Measurements from ENCODE around the gene IKZF3.

DNA sequence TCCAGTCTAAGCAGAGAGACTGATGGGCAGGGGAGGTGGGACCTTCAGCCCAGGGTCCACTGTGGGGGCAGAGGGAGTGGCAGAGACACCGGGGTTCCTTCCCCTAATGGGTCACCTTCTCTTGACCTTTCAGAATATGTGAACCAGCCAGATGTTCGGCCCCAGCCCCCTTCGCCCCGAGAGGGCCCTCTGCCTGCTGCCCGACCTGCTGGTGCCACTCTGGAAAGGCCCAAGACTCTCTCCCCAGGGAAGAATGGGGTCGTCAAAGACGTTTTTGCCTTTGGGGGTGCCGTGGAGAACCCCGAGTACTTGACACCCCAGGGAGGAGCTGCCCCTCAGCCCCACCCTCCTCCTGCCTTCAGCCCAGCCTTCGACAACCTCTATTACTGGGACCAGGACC is 136.6 kb downstream of the IKZF3 start:
- TF ChIP-seq, protein P1, sequence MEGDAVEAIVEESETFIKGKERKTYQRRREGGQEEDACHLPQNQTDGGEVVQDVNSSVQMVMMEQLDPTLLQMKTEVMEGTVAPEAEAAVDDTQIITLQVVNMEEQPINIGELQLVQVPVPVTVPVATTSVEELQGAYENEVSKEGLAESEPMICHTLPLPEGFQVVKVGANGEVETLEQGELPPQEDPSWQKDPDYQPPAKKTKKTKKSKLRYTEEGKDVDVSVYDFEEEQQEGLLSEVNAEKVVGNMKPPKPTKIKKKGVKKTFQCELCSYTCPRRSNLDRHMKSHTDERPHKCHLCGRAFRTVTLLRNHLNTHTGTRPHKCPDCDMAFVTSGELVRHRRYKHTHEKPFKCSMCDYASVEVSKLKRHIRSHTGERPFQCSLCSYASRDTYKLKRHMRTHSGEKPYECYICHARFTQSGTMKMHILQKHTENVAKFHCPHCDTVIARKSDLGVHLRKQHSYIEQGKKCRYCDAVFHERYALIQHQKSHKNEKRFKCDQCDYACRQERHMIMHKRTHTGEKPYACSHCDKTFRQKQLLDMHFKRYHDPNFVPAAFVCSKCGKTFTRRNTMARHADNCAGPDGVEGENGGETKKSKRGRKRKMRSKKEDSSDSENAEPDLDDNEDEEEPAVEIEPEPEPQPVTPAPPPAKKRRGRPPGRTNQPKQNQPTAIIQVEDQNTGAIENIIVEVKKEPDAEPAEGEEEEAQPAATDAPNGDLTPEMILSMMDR (IDR thresholded peaks at IDR 0.05; ENCODE audit: low read depth, low read length): no peak
- no peak for TF ChIP-seq EZH2phosphoT487 (IDR thresholded peaks at IDR 0.05; ENCODE audit: low read depth)
